H4 (cell line): Measurements from ENCODE around the gene BCL2L13. TPM values are rescaled to one million over a fixed set of nuclear protein-coding genes. Genes with fewer than 3 reads are reported as not detected.
"Not testable (repeated sequence)": the region's sequence is repeated elsewhere in the genome, so short reads cannot be mapped to it uniquely, and the experiment has no call there.

Experiments used
- DNase-seq: peaks from one replicate; pipeline ENCODE4 v3.0.0-alpha.2; 2015; ENCODE audit warnings: low spot score
- total RNA-seq: library from RNA; depleted of rRNA; stranded (reverse); fragments of >200 nt; shearing (Covaris generic); gene quantifications from 2 replicates; pipeline ENCODE4 v1.2.3, GENCODE V29; 2014

Gene BCL2L13
- total RNA-seq, 1 experiment from 2014 or later = 51.1 TPM

DNA sequence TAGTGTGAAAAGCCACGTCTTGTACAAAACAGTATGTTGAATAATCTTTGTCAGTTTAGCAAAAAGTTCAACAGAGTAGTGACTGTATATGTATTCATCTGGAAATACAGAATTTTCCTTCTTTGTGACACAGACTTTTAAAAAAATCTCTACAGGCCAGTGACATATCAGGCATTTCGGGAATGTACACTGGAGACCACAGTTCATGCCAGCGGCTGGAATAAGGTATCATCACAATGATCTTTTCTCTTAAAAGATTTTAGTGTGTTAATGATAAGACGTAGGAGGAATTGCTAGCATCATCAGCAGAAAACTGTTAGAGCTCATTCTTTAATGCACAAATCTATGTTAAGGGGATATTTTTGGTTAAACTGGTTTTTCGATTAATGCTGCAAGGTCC, 57.4 kb downstream of the BCL2L13 start:
- DNase-seq = no peak

- DNase-seq = not testable (repeated sequence)
These were observed 58.6 kb downstream of the BCL2L13 start for GRCh38 chr22:17697196-17697595.

DNA sequence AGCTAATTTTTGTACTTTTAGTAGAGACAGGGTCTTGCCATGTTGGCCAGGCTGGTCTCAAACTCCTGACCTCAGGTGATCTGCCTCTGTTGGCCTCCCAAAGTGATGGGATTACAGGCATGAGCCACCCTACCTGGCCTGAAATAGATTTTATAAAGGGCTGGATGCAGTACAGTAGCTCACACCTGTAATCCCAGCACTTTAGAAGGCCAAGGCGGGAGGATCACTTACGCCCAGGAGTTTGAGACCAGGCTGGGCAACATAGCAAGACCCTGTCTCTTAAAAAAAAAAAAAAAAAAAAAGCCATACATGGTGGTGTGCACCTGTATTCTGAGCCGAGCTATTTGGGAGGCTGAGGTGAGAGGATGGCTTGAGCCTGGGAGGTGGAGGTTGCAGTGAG, 59.7 kb downstream of the BCL2L13 start:
- DNase-seq = not testable (repeated sequence)

GRCh38 chr22:17698948-17699347, 60.4 kb downstream of the BCL2L13 start:
- no peak for DNase-seq

DNA sequence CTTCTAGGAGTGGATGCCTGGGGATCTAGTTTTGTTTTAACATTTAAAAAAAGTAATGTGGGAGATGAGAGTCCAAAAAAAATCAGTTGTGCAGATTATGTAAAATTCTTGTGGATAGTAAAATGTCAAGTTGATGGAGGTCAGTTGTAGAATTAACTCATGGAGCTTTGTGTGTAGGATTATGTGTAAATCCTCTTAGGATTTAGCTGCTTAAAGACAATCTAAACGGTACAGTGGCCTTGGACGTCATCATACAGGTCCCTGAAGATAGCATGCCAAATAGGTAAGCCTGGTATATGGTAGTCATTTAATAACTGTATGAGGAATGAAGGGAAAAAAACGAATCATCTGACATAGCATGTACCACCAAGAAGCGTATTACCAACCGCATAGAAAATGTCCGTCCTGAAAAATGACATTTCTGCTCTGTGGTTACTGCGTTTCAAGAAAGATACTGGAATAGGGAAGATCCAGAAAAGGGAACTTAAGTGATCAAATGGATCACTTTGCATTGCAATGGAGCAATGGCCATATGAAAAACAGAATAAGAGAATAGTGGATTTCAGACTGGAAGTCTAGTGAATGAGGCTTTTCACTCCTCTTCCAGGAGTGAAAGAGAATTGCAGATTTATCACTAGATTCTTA, 61.3 kb downstream of the BCL2L13 start:
- no peak for DNase-seq

- DNase-seq = no peak
These were observed 62.2 kb downstream of the BCL2L13 start for GRCh38 chr22:17700778-17701177.

GRCh38 chr22:17703811-17704210, 65.3 kb downstream of the BCL2L13 start:
- no peak for DNase-seq

DNA sequence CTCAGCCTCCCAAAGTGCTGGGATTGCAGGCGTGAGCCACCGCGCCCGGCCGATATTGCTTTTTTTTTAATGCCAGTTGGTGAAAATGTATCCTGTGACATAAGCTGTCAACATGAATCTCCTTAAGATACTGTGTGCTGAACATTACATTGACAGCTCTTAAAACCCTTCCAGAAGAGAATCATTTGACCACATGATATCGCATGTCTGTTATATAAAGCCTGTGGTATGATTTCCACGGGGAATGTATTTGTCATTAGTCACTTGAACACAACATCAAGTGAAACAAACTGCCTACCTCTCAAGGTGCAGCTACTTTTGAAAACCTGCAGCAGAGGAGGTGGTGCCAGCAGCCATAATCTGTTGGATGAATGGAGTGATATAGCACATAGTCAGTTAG, 67.0 kb downstream of the BCL2L13 start:
- DNase-seq = no peak

- DNase-seq = peak; percentile 96
These were observed 67.7 kb downstream of the BCL2L13 start for GRCh38 chr22:17705951-17706900.

- DNase-seq = no peak
These were observed 68.4 kb downstream of the BCL2L13 start for GRCh38 chr22:17706947-17707346.

- DNase-seq = no peak
These were observed 69.0 kb downstream of the BCL2L13 start for GRCh38 chr22:17707526-17707925.

DNA sequence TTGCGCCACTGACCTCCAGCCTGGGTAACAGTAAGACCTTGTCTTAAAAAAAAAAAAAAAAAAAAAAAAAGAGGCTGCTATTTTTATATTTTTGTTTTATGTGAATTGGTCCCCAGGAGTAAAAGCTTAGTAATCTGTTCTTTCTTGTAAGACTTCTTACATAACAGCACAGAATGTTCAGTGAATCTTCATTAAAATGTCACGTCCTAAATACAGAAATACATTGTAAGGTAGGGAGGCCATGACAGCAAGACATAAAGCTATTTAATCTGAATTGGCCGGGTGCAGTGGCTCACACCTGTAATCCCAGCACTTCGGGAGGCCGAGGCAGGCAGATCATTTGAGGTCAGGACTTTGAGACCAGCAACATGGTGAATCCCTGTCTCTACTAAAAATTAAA, 71.5 kb downstream of the BCL2L13 start:
- DNase-seq = no peak

DNA sequence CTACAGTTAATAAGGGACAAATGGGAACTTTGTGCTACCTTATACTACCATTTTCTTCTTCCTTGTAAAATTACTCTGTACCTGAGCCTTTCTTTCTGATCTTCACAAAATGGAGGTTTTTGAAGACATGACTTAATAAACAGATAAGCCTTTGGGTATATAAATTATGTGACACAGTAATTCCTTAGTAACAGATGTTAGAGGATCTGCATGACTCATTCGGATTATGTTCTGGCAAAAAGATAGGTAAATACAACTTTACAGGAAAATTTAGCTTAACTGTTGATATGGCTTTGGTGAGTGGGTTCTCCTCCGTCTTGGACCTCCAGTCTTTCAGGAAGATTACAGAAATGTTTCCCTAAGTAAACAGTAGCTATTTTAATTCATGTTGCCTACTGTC, 73.9 kb downstream of the BCL2L13 start:
- no peak for DNase-seq

GRCh38 chr22:17716529-17716928, 78.0 kb downstream of the BCL2L13 start:
- no peak for DNase-seq

- DNase-seq = no peak
These were observed 79.2 kb downstream of the BCL2L13 start for GRCh38 chr22:17717708-17718107.

DNA sequence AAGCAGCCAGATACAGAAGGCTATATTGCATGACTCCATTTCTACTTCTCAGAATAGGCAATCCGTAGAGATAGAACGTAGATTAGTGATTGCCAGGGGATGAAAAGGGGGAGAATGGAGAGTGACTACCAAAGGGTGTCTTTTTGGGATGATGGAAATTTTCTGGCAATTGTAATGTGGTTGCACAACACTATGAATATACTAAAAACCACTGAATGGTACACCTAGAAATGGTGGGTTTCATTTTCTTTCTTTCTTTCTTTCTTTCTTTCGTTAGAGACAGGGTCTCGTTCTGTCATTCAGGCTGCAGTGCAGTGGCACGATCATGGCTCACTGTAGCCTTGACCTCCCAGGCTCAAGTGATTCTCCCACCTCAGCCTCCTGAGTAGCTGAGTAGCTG, 81.4 kb downstream of the BCL2L13 start:
- no peak for DNase-seq

GRCh38 chr22:17724241-17724640, 85.7 kb downstream of the BCL2L13 start:
- DNase-seq = no peak

DNA sequence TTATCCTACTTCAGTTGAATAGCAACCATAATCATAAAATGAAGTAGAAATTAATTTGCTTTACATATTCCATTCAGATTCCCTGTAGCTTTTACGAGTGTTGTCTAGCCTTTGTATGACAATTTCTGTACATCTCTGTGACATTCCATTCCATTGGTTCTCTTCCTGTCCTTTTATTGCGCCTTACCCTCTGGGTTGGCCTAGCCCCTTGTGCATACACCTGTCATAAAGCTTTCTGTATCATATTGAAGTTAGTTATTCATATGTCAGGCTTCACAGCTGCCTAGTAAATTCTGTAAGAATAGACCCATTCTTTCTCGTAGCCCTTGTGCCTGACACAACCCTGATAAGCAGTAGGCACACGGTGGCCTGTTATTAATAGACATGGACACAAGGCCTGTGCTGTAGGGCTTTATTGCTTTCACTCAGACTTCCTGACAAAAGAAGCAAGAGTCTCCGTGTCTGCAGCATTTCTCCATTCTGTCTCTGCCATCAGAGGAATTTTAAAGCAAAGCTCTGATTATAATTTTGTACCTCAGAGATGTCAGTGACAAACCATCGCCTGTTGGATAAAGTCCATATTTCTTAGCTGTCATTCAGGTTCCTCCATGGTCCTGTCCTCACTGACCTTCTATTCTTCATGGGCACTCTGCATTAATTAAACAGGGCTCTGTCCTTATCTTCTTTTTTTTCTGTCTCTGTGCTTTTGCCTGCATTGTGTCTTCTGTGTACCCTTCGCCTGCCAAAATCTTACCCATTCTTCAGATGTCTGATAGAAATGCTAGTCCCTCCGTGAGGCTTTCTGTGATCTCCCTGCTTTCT, 86.3 kb downstream of the BCL2L13 start:
- DNase-seq = no peak

DNA sequence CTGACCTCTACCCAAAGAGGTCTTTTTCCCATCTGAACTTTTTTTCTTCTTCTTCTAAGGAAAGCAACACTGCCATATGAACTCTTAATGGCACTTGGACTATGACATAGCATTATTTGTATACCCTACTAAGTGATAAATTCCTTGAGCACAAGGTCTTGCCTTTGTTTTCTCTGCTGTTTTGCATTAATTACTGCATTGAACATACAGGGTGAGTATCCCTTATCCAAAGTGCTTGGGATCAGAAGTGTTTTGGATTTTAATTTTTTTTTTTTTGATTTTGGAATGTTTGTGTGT, 86.9 kb downstream of the BCL2L13 start:
- no peak for DNase-seq

DNA sequence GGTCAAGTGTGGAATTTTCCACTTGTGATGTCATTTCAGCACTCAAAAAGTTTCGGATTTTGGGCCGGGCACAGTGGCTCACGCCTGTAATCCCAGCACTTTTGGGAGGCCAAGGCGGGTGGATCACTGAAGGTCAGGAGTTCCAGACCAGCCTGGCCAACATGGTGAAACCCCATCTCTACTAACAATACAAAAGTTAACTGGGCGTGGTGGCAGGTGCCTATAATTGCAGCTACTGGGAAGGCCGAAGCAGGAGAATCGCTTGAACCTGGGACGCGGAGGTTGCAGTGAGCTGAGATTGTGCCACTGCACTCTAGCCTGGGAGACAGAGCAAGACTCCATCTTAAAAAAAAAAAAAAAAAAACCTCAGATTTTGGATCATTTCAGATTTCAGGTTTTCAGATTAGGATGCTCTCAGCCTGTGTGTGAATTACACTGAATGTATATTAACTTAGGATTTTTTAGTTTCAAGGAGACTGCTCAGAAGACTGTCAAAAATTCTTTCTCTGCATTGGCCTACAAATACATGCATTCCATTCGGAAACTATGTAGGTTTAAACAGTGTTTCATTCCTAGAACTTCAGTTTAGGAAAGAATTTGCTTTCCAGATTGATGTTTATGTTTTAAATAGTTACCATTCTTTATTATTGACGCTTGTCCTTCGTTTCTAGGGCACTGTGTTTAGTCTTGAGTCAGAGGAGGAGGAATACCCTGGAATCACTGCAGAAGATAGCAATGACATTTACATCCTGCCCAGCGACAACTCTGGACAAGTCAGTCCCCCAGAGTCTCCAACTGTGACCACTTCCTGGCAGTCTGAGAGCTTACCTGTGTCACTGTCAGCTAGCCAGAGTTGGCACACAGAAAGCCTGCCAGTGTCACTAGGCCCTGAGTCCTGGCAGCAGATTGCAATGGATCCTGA, 87.7 kb downstream of the BCL2L13 start:
- peak; percentile 10 for DNase-seq
